ENCODE data around the gene ELFN1. TPM values are rescaled to one million over a fixed set of nuclear protein-coding genes. Genes with fewer than 3 reads are reported as not detected.

The ELFN1 gene
- total and polyA plus RNA-seq, 7 experiments from 2014 or later = 0.19 TPM; not detected in 6

DNA sequence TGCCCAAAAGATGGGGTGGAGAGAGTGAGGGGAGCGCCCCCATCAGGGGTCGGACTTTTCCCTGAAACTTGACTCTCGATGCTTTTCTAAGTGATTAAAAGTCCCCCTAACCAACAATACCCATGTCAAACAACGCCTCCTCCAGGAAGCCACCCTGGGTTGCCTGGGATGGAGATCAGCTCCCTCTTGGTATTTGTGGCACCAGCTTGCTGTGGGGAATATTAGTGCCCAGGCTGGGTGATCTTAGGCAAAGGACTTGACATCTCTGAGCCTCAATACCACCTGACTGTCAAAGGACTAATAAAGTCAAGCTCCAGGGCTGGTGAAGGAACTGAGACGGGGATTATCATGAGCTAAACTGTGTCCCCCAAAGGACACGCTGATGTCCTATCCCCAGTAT is 18.2 kb upstream of the ELFN1 start:
- Histone ChIP-seq H3K4me3 (ENCODE audit: low read length) (no peak overlapping the region), H3K27me3 (ENCODE audit: control insufficient read depth in 2 of 2, insufficient read depth in 2 of 2, low read length in 2 of 2) (no peaks in the 10 kb centered on the region), H3K9me3 (ENCODE audit: control insufficient read depth in 2 of 3, low read length in 3 of 3) (no peaks in the 10 kb centered on the region), H3K36me3 (ENCODE audit: control insufficient read depth in 2 of 3, insufficient read depth in 3 of 3, low read length in 3 of 3) (no peaks in the 10 kb centered on the region), H3K27ac (ENCODE audit: low read depth, low read length) (no peak overlapping the region), H3K4me1 (ENCODE audit: control insufficient read depth in 2 of 2, insufficient read depth in 2 of 2, low read length in 2 of 2) (no peaks in the 10 kb centered on the region)
- H3K9me3 Mint-ChIP-seq = peaks cover 0 to 3% (median 0%) of the 10 kb centered on the region in 11 donors
- no peak overlapping the region for H3K4me3 Mint-ChIP-seq
- H3K36me3 Mint-ChIP-seq = no peaks in the 10 kb centered on the region
- H3K27me3 Mint-ChIP-seq = peaks cover 6 to 35% (median 18%) of the 10 kb centered on the region in 5 donors
- ChIA-PET CTCF (no interaction called here), POLR2A (no interaction called here)
- DNase-seq (no peak), ATAC-seq (no peak)
- H3K4me1 Mint-ChIP-seq = no peaks in the 10 kb centered on the region
- H3K27ac Mint-ChIP-seq = no peak overlapping the region
- intact Hi-C loops (cut with micrococcal nuclease) = no loop called here

DNA sequence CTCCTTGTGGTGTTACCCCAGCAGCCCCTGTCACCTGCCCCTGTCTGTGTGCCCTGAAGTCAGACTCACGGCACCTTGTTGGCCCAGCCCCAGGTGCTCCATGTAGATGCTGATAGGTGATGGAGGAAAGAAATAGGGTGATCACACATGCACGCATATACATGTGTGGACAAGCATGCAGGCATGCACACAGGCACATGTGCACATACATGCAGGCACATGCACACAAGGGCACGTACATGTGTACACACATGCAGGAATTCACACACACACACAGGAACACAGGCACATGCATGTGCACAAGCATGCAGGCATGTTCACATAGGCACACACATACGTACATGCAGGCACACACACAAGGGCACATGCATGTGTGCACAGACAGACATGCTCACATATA is 16.6 kb upstream of the ELFN1 start:
- H3K27ac Mint-ChIP-seq = no peak overlapping the region
- DNase-seq (no peak), ATAC-seq (no peak)
- intact Hi-C loops (cut with micrococcal nuclease) = no loop called here
- CTCF ChIA-PET = no interaction called here
- H3K36me3 Mint-ChIP-seq = no peaks in the 10 kb centered on the region
- Histone ChIP-seq H3K36me3 (ENCODE audit: control insufficient read depth in 2 of 3, insufficient read depth in 3 of 3, low read length in 3 of 3) (no peaks in the 10 kb centered on the region), H3K9me3 (ENCODE audit: control insufficient read depth in 2 of 3, low read length in 3 of 3) (no peaks in the 10 kb centered on the region), H3K27me3 (ENCODE audit: control insufficient read depth in 2 of 2, insufficient read depth in 2 of 2, low read length in 2 of 2) (no peaks in the 10 kb centered on the region), H3K27ac (ENCODE audit: low read depth, low read length) (no peak overlapping the region), H3K4me1 (ENCODE audit: control insufficient read depth in 2 of 2, insufficient read depth in 2 of 2, low read length in 2 of 2) (no peaks in the 10 kb centered on the region), H3K4me3 (ENCODE audit: low read length) (no peak overlapping the region)
- no peaks in the 10 kb centered on the region for H3K4me1 Mint-ChIP-seq
- H3K4me3 Mint-ChIP-seq = no peak overlapping the region
- H3K9me3 Mint-ChIP-seq = peaks cover 0 to 5% (median 0%) of the 10 kb centered on the region in 11 donors
- POLR2A ChIA-PET = no interaction called here
- peaks cover 16 to 51% (median 32%) of the 10 kb centered on the region in 5 donors for H3K27me3 Mint-ChIP-seq

DNA sequence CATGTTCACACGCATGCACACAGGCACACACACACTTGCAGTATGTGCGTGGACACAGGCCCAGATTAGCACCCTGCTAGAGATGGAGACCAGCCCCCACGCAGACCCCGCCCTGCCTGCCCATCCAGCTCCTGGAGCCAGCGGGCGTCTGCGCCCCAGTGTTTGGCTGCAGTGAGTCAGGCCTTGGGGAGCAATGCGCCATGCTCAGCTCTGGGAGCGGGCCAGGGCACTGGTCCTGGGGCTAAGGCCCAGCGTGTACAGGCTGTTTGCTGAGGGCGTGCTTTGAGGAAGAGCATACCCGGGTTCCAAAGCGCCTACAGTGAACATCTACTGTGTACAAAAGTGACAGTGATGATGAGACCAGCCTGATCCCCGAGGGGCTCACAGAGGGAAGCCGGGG is 16.0 kb upstream of the ELFN1 start:
- ChIA-PET CTCF (no interaction called here), POLR2A (no interaction called here)
- Histone ChIP-seq H3K4me1 (ENCODE audit: control insufficient read depth in 2 of 2, insufficient read depth in 2 of 2, low read length in 2 of 2) (no peaks in the 10 kb centered on the region), H3K4me3 (ENCODE audit: low read length) (no peak overlapping the region), H3K27ac (ENCODE audit: low read depth, low read length) (no peak overlapping the region), H3K27me3 (ENCODE audit: control insufficient read depth in 2 of 2, insufficient read depth in 2 of 2, low read length in 2 of 2) (no peaks in the 10 kb centered on the region), H3K36me3 (ENCODE audit: control insufficient read depth in 2 of 3, insufficient read depth in 3 of 3, low read length in 3 of 3) (no peaks in the 10 kb centered on the region), H3K9me3 (ENCODE audit: control insufficient read depth in 2 of 3, low read length in 3 of 3) (no peaks in the 10 kb centered on the region)
- DNase-seq (no peak), ATAC-seq (no peak)
- H3K4me1 Mint-ChIP-seq = no peaks in the 10 kb centered on the region
- H3K9me3 Mint-ChIP-seq = peaks cover 0 to 5% (median 0%) of the 10 kb centered on the region in 11 donors
- H3K36me3 Mint-ChIP-seq = no peaks in the 10 kb centered on the region
- intact Hi-C loops (cut with micrococcal nuclease) = no loop called here
- H3K27me3 Mint-ChIP-seq = peaks cover 16 to 51% (median 32%) of the 10 kb centered on the region in 5 donors
- H3K27ac Mint-ChIP-seq = no peak overlapping the region
- no peak overlapping the region for H3K4me3 Mint-ChIP-seq

DNA sequence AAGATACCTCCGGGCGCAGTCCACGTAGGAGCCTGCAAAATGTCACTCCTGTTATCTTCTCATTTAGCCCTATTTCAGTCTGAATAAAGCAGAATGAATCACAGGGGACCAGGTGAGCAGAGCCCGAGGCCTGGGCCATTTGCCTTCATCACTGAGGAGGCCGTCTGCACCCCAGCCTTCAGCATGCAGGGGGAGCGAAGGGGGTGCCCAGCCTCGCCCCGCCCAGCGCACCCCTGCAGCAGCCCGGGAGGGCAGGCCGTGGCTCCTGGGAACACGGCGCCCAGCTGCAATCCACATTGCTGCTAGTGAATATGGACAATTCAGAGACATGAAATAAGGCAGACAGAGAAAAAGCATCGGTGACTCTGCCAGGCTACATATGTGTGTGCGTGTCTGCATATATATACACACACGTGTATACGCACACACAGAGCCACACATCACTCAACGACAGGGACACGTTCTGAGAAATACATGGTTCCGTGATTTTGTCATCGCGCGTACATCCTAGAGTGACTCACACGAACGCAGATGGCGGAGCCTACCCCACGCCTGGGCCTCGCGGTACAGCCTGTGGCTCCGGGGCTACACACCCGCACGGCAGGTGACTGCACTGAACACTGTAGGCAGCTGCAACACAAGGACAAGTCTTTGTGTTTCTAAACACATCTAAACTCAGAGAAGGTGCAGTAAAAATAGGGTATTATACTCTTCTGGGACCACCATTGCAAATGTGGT is 15.2 kb upstream of the ELFN1 start:
- ATAC-seq (no peak), DNase-seq (no peak)
- Mint-ChIP-seq H3K36me3 (no peaks in the 10 kb centered on the region), H3K27ac (no peak overlapping the region), H3K4me1 (no peaks in the 10 kb centered on the region), H3K4me3 (no peak overlapping the region), H3K27me3 (peaks cover 18 to 44% (median 32%) of the 10 kb centered on the region in 5 donors), H3K9me3 (peaks cover 0 to 5% (median 0%) of the 10 kb centered on the region in 11 donors)
- Histone ChIP-seq H3K4me1 (ENCODE audit: control insufficient read depth in 2 of 2, insufficient read depth in 2 of 2, low read length in 2 of 2) (no peaks in the 10 kb centered on the region), H3K4me3 (ENCODE audit: low read length) (no peak overlapping the region), H3K27ac (ENCODE audit: low read depth, low read length) (no peak overlapping the region), H3K9me3 (ENCODE audit: control insufficient read depth in 2 of 3, low read length in 3 of 3) (no peaks in the 10 kb centered on the region), H3K36me3 (ENCODE audit: control insufficient read depth in 2 of 3, insufficient read depth in 3 of 3, low read length in 3 of 3) (no peaks in the 10 kb centered on the region), H3K27me3 (ENCODE audit: control insufficient read depth in 2 of 2, insufficient read depth in 2 of 2, low read length in 2 of 2) (no peaks in the 10 kb centered on the region)
- ChIA-PET POLR2A (no interaction called here), CTCF (no interaction called here)
- intact Hi-C loops (cut with micrococcal nuclease) = no loop called here

DNA sequence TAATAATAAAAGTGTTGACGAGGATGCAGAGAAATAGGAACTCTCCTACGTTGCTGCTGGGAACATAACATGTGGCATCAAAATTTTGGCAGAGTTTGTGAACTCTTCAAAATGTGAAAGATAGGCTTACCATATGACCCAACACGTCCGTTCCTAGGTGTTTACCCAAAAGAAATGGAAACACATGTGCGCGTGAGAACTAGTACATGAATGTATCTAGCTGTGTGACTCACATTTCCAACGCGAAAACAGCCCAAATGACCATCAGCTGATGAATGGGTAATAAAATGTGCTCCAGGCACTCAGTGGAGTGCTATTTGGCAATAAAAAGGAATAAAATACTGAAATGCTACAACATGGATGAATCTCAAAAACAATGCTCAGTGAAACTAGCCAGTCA is 10.4 kb upstream of the ELFN1 start:
- intact Hi-C loops (cut with micrococcal nuclease) = loop anchor here (10.0 kb wide), 3 partner anchors 95 to 445 kb away; no protein-coding TSS in a partner anchor
- Histone ChIP-seq H3K36me3 (ENCODE audit: control insufficient read depth in 2 of 3, insufficient read depth in 3 of 3, low read length in 3 of 3) (no peaks in the 10 kb centered on the region), H3K27ac (ENCODE audit: low read depth, low read length) (no peak overlapping the region)

DNA sequence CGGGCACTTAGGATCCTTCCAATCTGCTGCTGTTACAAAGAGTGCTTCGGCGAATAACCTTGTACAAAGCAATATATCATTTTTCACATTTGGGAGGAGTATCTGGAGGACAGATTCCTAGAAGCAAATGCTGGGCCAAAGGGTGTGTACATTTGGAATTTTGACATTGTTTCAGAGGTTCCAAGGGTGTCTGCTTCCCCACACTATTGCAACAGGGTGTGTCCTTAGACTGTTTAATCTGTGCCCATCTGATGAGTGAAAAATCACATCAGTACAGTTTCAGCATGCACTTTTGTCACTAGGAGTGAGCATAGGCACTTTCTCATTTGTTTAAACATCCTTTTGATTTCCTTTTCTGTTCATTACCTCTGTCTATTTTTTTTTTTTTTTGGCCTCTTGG is 8.6 kb upstream of the ELFN1 start:
- POLR2A ChIA-PET = no interaction called here
- intact Hi-C loops (cut with micrococcal nuclease) = loop anchor here (10.0 kb wide), 3 partner anchors 93 to 443 kb away; no protein-coding TSS in a partner anchor
- CTCF ChIA-PET = interaction anchor here (0.7 kb wide), 1 partner anchor 106 kb away, joined by 3 read pairs; no protein-coding TSS in a partner anchor
- ATAC-seq = no peak
- Mint-ChIP-seq H3K27me3 (peaks cover 42 to 58% (median 47%) of the 10 kb centered on the region in 5 donors), H3K4me3 (no peak overlapping the region), H3K9me3 (peaks cover 0 to 4% (median 0%) of the 10 kb centered on the region in 11 donors), H3K36me3 (no peaks in the 10 kb centered on the region), H3K27ac (no peak overlapping the region), H3K4me1 (peaks cover 0 to 4% (median 0%) of the 10 kb centered on the region in 7 donors)
- H3K27me3 ChIP-seq (ENCODE audit: control insufficient read depth in 2 of 2, insufficient read depth in 2 of 2, low read length in 2 of 2) = no peaks in the 10 kb centered on the region
- no peak overlapping the region for H3K27ac ChIP-seq (ENCODE audit: low read depth, low read length)
- no peak for DNase-seq
- no peaks in the 10 kb centered on the region for H3K36me3 ChIP-seq (ENCODE audit: control insufficient read depth in 2 of 3, insufficient read depth in 3 of 3, low read length in 3 of 3)
- no peaks in the 10 kb centered on the region for H3K4me1 ChIP-seq (ENCODE audit: control insufficient read depth in 2 of 2, insufficient read depth in 2 of 2, low read length in 2 of 2)
- no peaks in the 10 kb centered on the region for H3K9me3 ChIP-seq (ENCODE audit: control insufficient read depth in 2 of 3, low read length in 3 of 3)
- no peak overlapping the region for H3K4me3 ChIP-seq (ENCODE audit: low read length)

More for the DNA sequence above, 10.4 kb upstream of the ELFN1 start:
- Histone ChIP-seq H3K27me3 (ENCODE audit: control insufficient read depth in 2 of 2, insufficient read depth in 2 of 2, low read length in 2 of 2) (no peaks in the 10 kb centered on the region), H3K4me3 (ENCODE audit: low read length) (no peak overlapping the region), H3K4me1 (ENCODE audit: control insufficient read depth in 2 of 2, insufficient read depth in 2 of 2, low read length in 2 of 2) (no peaks in the 10 kb centered on the region), H3K9me3 (ENCODE audit: control insufficient read depth in 2 of 3, low read length in 3 of 3) (no peaks in the 10 kb centered on the region)
- no peak overlapping the region for H3K4me3 Mint-ChIP-seq
- ATAC-seq = no peak
- ChIA-PET POLR2A (no interaction called here), CTCF (no interaction called here)
- DNase-seq = no peak
- H3K9me3 Mint-ChIP-seq = peaks cover 0 to 5% (median 0%) of the 10 kb centered on the region in 11 donors
- H3K36me3 Mint-ChIP-seq = no peaks in the 10 kb centered on the region
- H3K27me3 Mint-ChIP-seq = peaks cover 51 to 65% (median 55%) of the 10 kb centered on the region in 5 donors
- no peak overlapping the region for H3K27ac Mint-ChIP-seq
- H3K4me1 Mint-ChIP-seq = peaks cover 0 to 4% (median 0%) of the 10 kb centered on the region in 7 donors

DNA sequence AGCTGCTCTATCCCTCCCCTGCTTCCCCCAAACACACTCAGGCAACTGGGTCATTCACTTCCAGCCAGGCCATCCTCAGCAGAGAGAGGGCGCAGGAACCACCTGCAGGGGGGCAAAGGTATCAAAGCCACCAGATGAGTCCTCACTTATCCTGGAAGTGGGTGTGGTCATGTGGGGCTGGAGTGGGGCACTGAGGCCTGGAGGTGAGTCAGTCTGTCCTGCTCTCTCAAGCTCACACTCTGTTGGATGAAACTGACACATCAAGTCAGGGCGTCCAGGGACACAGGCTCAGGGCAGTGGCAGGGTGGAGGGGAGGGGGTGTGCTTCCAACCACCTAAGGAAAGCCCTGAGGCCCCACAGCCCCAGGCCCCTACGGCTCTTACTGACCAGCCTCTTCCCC is 8.0 kb upstream of the ELFN1 start:
- H3K4me1 Mint-ChIP-seq = peaks cover 0 to 6% (median 0%) of the 10 kb centered on the region in 7 donors
- intact Hi-C loops (cut with micrococcal nuclease) = loop anchor here (10.0 kb wide), 3 partner anchors 93 to 443 kb away; no protein-coding TSS in a partner anchor
- POLR2A ChIA-PET = no interaction called here
- ATAC-seq = no peak
- Histone ChIP-seq H3K9me3 (ENCODE audit: control insufficient read depth in 2 of 3, low read length in 3 of 3) (no peaks in the 10 kb centered on the region), H3K27me3 (ENCODE audit: control insufficient read depth in 2 of 2, insufficient read depth in 2 of 2, low read length in 2 of 2) (no peaks in the 10 kb centered on the region), H3K4me3 (ENCODE audit: low read length) (no peak overlapping the region), H3K4me1 (ENCODE audit: control insufficient read depth in 2 of 2, insufficient read depth in 2 of 2, low read length in 2 of 2) (no peaks in the 10 kb centered on the region), H3K36me3 (ENCODE audit: control insufficient read depth in 2 of 3, insufficient read depth in 3 of 3, low read length in 3 of 3) (no peaks in the 10 kb centered on the region), H3K27ac (ENCODE audit: low read depth, low read length) (no peak overlapping the region)
- H3K27me3 Mint-ChIP-seq = peaks cover 36 to 54% (median 44%) of the 10 kb centered on the region in 5 donors
- H3K27ac Mint-ChIP-seq = no peak overlapping the region
- H3K9me3 Mint-ChIP-seq = peaks cover 0 to 4% (median 0%) of the 10 kb centered on the region in 11 donors
- H3K4me3 Mint-ChIP-seq = no peak overlapping the region
- CTCF ChIA-PET = interaction anchor here (0.7 kb wide), 1 partner anchor 106 kb away, joined by 3 read pairs; no protein-coding TSS in a partner anchor
- no peak for DNase-seq
- H3K36me3 Mint-ChIP-seq = no peaks in the 10 kb centered on the region

Data from naive thymus-derived CD4-positive, alpha-beta T cell (primary cell).